GM10248 (cell line): Measurements from ENCODE around the gene INPP4B.
"Not testable (repeated sequence)": the region's sequence is repeated elsewhere in the genome, so short reads cannot be mapped to it uniquely, and the experiment has no call there.

ENCODE experiments used
- CTCF ChIA-PET: fragments of 300-600 bp; sonication (Branson Sonifier 250); formaldehyde crosslinking; extraction: SDS; loops from one replicate; lab custom pipeline; 2021; ENCODE audit warnings: antibody characterized with exemption; lab: Yijun Ruan, JAX
- POLR2A ChIA-PET: fragments of 350-650 bp; sonication (Branson Sonifier 250); formaldehyde crosslinking; extraction: SDS; loops from one replicate; lab custom pipeline; 2020; ENCODE audit warnings: antibody characterized with exemption; lab: Yijun Ruan, JAX
- DNase-seq: peaks from one replicate; pipeline ENCODE4 v3.0.0; 2012; ENCODE audit errors: extremely low spot score
- TF ChIP-seq, protein P1 (sequence below): IDR thresholded peaks from 2 replicates; pipeline ENCODE4 v1.5.1; 2012; ENCODE audit warnings: mild to moderate bottlenecking, low read depth; ENCODE audit errors: extremely low read depth, missing control alignments, control extremely low read depth

INPP4B gene

GRCh38 chr4:142663828-142664227 lies 182.3 kb downstream of the INPP4B start:
- POLR2A ChIA-PET = no interaction called here

GRCh38 chr4:142660728-142661127 lies 185.4 kb downstream of the INPP4B start:
- ChIA-PET CTCF (interaction anchor here (1.1 to 1.4 kb wide), 2 partner anchors 15 to 20 kb away, joined by 3 read pairs; no protein-coding TSS in a partner anchor), POLR2A (no interaction called here)
- DNase-seq = no peak
- TF ChIP-seq, protein P1, sequence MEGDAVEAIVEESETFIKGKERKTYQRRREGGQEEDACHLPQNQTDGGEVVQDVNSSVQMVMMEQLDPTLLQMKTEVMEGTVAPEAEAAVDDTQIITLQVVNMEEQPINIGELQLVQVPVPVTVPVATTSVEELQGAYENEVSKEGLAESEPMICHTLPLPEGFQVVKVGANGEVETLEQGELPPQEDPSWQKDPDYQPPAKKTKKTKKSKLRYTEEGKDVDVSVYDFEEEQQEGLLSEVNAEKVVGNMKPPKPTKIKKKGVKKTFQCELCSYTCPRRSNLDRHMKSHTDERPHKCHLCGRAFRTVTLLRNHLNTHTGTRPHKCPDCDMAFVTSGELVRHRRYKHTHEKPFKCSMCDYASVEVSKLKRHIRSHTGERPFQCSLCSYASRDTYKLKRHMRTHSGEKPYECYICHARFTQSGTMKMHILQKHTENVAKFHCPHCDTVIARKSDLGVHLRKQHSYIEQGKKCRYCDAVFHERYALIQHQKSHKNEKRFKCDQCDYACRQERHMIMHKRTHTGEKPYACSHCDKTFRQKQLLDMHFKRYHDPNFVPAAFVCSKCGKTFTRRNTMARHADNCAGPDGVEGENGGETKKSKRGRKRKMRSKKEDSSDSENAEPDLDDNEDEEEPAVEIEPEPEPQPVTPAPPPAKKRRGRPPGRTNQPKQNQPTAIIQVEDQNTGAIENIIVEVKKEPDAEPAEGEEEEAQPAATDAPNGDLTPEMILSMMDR = no peak

More at GRCh38 chr4:142663828-142664227, 182.3 kb downstream of the INPP4B start:
- TF ChIP-seq, protein P1 = no peak
- CTCF ChIA-PET = no interaction called here
- no peak for DNase-seq

DNA sequence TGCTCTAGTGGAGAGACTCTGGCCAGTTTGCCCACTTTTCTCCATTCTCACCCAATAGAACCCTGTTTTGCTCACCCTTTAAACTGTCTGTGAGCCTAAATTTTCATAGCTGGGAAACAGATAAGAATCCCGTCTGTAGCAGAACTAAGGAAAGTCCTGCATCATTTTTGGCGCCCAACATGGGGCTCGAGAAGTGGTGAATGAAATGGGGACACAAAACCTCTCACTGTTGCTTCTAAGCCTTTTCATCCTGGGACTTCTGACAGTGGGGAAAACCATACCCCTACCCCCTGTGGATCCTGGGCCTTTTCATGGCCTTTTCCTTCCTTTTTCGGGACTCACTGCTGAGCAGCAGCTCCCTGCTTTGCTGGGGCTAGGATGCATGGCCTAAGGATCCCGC lies 189.9 kb downstream of the INPP4B start:
- ChIA-PET POLR2A (no interaction called here), CTCF (no interaction called here)
- DNase-seq = no peak
- TF ChIP-seq, protein P1 = no peak

GRCh38 chr4:142648378-142648777 lies 197.7 kb downstream of the INPP4B start:
- DNase-seq = no peak
- ChIA-PET POLR2A (no interaction called here), CTCF (no interaction called here)
- TF ChIP-seq, protein P1 = no peak

DNA sequence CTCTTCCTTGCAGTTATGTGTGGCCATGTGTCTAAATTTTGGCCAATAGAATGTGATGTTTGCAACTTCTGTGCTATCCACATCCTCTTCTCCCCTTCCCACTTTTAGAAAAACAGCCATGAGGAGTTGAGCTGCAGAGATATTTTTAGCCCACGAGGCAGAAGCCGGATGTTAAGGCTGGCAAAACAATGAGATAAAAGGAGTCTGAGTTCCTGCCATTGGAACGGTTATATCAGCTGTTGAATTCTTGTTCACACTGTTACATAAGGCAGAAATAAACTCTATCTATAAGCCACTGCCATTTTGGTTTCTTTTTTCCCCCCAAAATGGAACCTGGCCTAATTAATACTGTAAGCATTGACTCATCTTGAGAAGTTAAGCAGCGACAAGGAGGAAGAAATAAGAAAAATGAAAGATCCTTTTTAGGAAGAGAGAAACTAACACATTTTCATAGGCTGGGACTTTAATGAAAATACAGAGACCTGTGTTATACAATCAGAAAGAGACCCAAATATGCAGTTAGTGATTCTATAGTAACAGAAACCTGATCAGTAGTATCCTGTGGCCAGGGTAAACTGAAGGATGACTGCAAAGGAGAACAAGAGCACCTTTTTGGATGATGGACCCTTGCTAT lies 200.5 kb downstream of the INPP4B start:
- POLR2A ChIA-PET = no interaction called here
- DNase-seq = no peak
- CTCF ChIA-PET = no interaction called here

GRCh38 chr4:142644628-142645027 lies 201.5 kb downstream of the INPP4B start:
- POLR2A ChIA-PET, CTCF ChIA-PET, DNase-seq: not testable (repeated sequence)

More for the DNA sequence above, 200.5 kb downstream of the INPP4B start:
- TF ChIP-seq, protein P1 = no peak

- ChIA-PET CTCF (no interaction called here), POLR2A (no interaction called here)
- TF ChIP-seq, protein P1 = no peak
- no peak for DNase-seq
Measured at GRCh38 chr4:142637614-142638013, 208.5 kb downstream of the INPP4B start.
